IMR-90 (cell line): Measurements from ENCODE around the gene REPS2. TPM values are rescaled to one million over a fixed set of nuclear protein-coding genes. Genes with fewer than 3 reads are reported as not detected.

Experiments
- ATAC-seq: fragments of 200-7000 bp; cut with Tn5 transposase; 2 replicates; pipeline ENCODE4 v1.9.1; 2020; ENCODE audit warnings: low read depth, mild to moderate bottlenecking, moderate library complexity
- BruUV-seq: library from RNA; stranded (reverse); fragments of 400-500 nt; replicated peaks from 2 replicates; lab custom pipeline; 2021; lab: Mats Ljungman, UMichigan
- CTCF ChIA-PET: fragments of 300-600 bp; formaldehyde crosslinking; extraction: SDS; loops from one replicate; lab custom pipeline; 2021; ENCODE audit warnings: antibody characterized with exemption; lab: Yijun Ruan, JAX
- POLR2A ChIA-PET: fragments of 300-600 bp; sonication (Branson Sonifier 250); formaldehyde crosslinking; loops from one replicate; lab custom pipeline; 2022; ENCODE audit warnings: antibody characterized with exemption; ENCODE audit not compliant: unreplicated experiment; lab: Charles Lee
- DNase-seq: peaks from one replicate; pipeline ENCODE4 v3.0.0; 2013
- H2AFZ ChIP-seq: replicated peaks from 2 replicates; pipeline ENCODE3; 2013; ENCODE audit warnings: low read length, mild to moderate bottlenecking; ENCODE audit not compliant: poor library complexity
- H2AK5ac ChIP-seq: 2 replicates; pipeline ENCODE4 v1.6.1; 2013; ENCODE audit warnings: low read depth, low read length, inconsistent platforms
- H2AK9ac ChIP-seq: replicated peaks from 2 replicates; pipeline ENCODE3; 2013; ENCODE audit warnings: mild to moderate bottlenecking, low read depth, low read length, moderate library complexity; ENCODE audit not compliant: poor library complexity
- H2BK120ac ChIP-seq: 2 replicates; pipeline ENCODE4 v1.6.1; 2013; ENCODE audit warnings: low read depth, low read length, inconsistent platforms
- H2BK15ac ChIP-seq: 3 replicates; pipeline ENCODE4 v1.6.1; 2013; ENCODE audit warnings: low read depth, low read length, inconsistent platforms
- H2BK20ac ChIP-seq: 2 replicates; pipeline ENCODE4 v1.6.1; 2013; ENCODE audit warnings: low read depth, mild to moderate bottlenecking, inconsistent platforms, low read length, moderate library complexity
- H2BK5ac ChIP-seq: 2 replicates; pipeline ENCODE4 v1.6.1; 2013; ENCODE audit warnings: mild to moderate bottlenecking, low read depth, low read length, inconsistent platforms; ENCODE audit not compliant: poor library complexity, severe bottlenecking
- H3K14ac ChIP-seq: replicated peaks from 2 replicates; pipeline ENCODE4 v1.6.1; 2013; ENCODE audit warnings: low read depth, low read length, inconsistent platforms
- H3K18ac ChIP-seq: 2 replicates; pipeline ENCODE4 v1.6.1; 2013; ENCODE audit warnings: low read depth, low read length, control low read depth
- H3K23ac ChIP-seq: 2 replicates; pipeline ENCODE4 v1.6.1; 2013; ENCODE audit warnings: low read depth, low read length, inconsistent platforms
- H3K27ac ChIP-seq: 2 replicates; pipeline ENCODE4 v1.5.1; 2013; ENCODE audit warnings: mild to moderate bottlenecking, control low read depth, low read length; ENCODE audit not compliant: insufficient read depth
- H3K27me3 ChIP-seq: 2 replicates; pipeline ENCODE4 v1.6.1; 2013; ENCODE audit warnings: low read length; ENCODE audit not compliant: control insufficient read depth, insufficient read depth
- H3K36me3 ChIP-seq: 2 replicates; pipeline ENCODE4 v1.6.1; 2013; ENCODE audit warnings: low read length, mixed read lengths; ENCODE audit not compliant: control insufficient read depth, insufficient read depth
- H3K4ac ChIP-seq: 2 replicates; pipeline ENCODE4 v1.6.1; 2013; ENCODE audit warnings: low read depth, low read length, inconsistent platforms
- H3K4me1 ChIP-seq: 2 replicates; pipeline ENCODE4 v1.6.1; 2013; ENCODE audit warnings: low read length, mixed read lengths; ENCODE audit not compliant: control insufficient read depth, insufficient read depth
- H3K4me2 ChIP-seq: 2 replicates; pipeline ENCODE4 v1.6.1; 2013; ENCODE audit warnings: low read depth, mild to moderate bottlenecking, control low read depth, low read length, moderate library complexity
- H3K4me3 ChIP-seq: 2 replicates; pipeline ENCODE4 v1.5.1; 2013; ENCODE audit warnings: low read depth, mild to moderate bottlenecking, control low read depth, low read length, moderate library complexity; ENCODE audit not compliant: insufficient read depth
- H3K56ac ChIP-seq: 2 replicates; pipeline ENCODE4 v1.6.1; 2013; ENCODE audit warnings: low read length, inconsistent platforms; ENCODE audit not compliant: insufficient read depth; ENCODE audit errors: extremely low read depth
- H3K79me1 ChIP-seq, 2 experiments: 2 replicates each; pipeline ENCODE4 v1.6.1; 2013; ENCODE audit warnings: low read length in 2 of 2, inconsistent platforms in 1 of 2, low read depth in 1 of 2
- H3K9ac ChIP-seq: 2 replicates; pipeline ENCODE4 v1.6.1; 2013; ENCODE audit warnings: low read depth, low read length, control low read depth
- H3K9me1 ChIP-seq: 2 replicates; pipeline ENCODE4 v1.6.1; 2013; ENCODE audit warnings: low read length, inconsistent platforms; ENCODE audit not compliant: insufficient read depth
- H3K9me3 ChIP-seq: 2 replicates; pipeline ENCODE4 v1.6.1; 2013; ENCODE audit warnings: low read length; ENCODE audit not compliant: control insufficient read depth, insufficient read depth
- H4K20me1 ChIP-seq: 2 replicates; pipeline ENCODE4 v1.6.1; 2013; ENCODE audit warnings: low read length, inconsistent platforms; ENCODE audit not compliant: insufficient read depth
- H4K5ac ChIP-seq: 2 replicates; pipeline ENCODE4 v1.6.1; 2013; ENCODE audit warnings: mild to moderate bottlenecking, low read depth, low read length, control low read depth
- H4K8ac ChIP-seq, 2 experiments: 2 replicates each; pipeline ENCODE4 v1.6.1; 2013; ENCODE audit warnings: low read depth in 2 of 2, low read length in 2 of 2, control low read depth in 1 of 2, inconsistent platforms in 1 of 2
- H4K91ac ChIP-seq: 2 replicates; pipeline ENCODE4 v1.6.1; 2013; ENCODE audit warnings: low read depth, low read length, inconsistent platforms; ENCODE audit not compliant: insufficient read depth
- BHLHE40 ChIP-seq: fragments of 150-350 bp; IDR thresholded peaks from 2 replicates; pipeline ENCODE4 v1.6.1; 2016; ENCODE audit warnings: mild to moderate bottlenecking, low read depth, low read length
- CEBPB ChIP-seq: IDR thresholded peaks from 2 replicates; pipeline ENCODE4 v1.6.1; 2012; ENCODE audit warnings: low read depth, low read length, improper control_type of control experiment
- FOS ChIP-seq: fragments of 150-350 bp; IDR thresholded peaks from 2 replicates; pipeline ENCODE4 v1.6.1; 2016; ENCODE audit warnings: low read depth, low read length
- MAFK ChIP-seq: IDR thresholded peaks from 2 replicates; pipeline ENCODE4 v1.6.1; 2012; ENCODE audit warnings: low read depth, low read length, improper control_type of control experiment
- MAZ ChIP-seq: IDR thresholded peaks from 2 replicates; pipeline ENCODE4 v1.6.1; 2012; ENCODE audit warnings: low read depth, mild to moderate bottlenecking, low read length, improper control_type of control experiment, moderate library complexity, borderline replicate concordance
- MXI1 ChIP-seq: IDR thresholded peaks from 2 replicates; pipeline ENCODE4 v1.6.1; 2012; ENCODE audit warnings: low read depth, mild to moderate bottlenecking, low read length, moderate library complexity, borderline replicate concordance
- NFE2L2 ChIP-seq: fragments of 150-350 bp; IDR thresholded peaks from 2 replicates; pipeline ENCODE4 v1.6.1; 2016; ENCODE audit warnings: low read depth, mild to moderate bottlenecking, low read length
- POLR2A ChIP-seq: IDR thresholded peaks from 2 replicates; pipeline ENCODE4 v1.6.1; 2012; ENCODE audit warnings: mild to moderate bottlenecking, low read depth, low read length
- RAD21 ChIP-seq: IDR thresholded peaks from 2 replicates; pipeline ENCODE4 v1.6.1; 2012; ENCODE audit warnings: low read length, improper control_type of control experiment
- RCOR1 ChIP-seq: IDR thresholded peaks from 2 replicates; pipeline ENCODE4 v1.6.1; 2012; ENCODE audit warnings: mild to moderate bottlenecking, low read length, improper control_type of control experiment; ENCODE audit not compliant: insufficient replicate concordance
- RFX5 ChIP-seq: IDR thresholded peaks from 2 replicates; pipeline ENCODE4 v1.8.0; 2012; ENCODE audit warnings: low read depth, mild to moderate bottlenecking, low read length, moderate library complexity
- SMC3 ChIP-seq: fragments of 150-350 bp; IDR thresholded peaks from 2 replicates; pipeline ENCODE4 v1.6.1; 2016; ENCODE audit warnings: low read depth, mild to moderate bottlenecking, antibody characterized with exemption, low read length, moderate library complexity
- WGBS, 2 experiments: methylation state at CpG; one replicate each; pipeline versions ENCODE4 v1.1.5 to v1.1.7; 2013; ENCODE audit warnings: missing lambda C conversion rate in 2 of 2; ENCODE audit not compliant: insufficient read length in 1 of 2; ENCODE audit errors: extremely low coverage in 2 of 2; 5-methylcytosine and 5-hydroxymethylcytosine counted together
- dilution Hi-C: fragments of 300-500 bp; cut with HindIII; formaldehyde crosslinking; loops from one replicate; pipeline ENCODE4 v1.14.3; 2018; ENCODE audit warnings: low sequenced_read_pairs; ENCODE audit not compliant: unreplicated experiment
- in situ Hi-C: fragments of 300-500 bp; cut with MboI; formaldehyde crosslinking; loops from 3 replicates; pipeline ENCODE4 v1.14.3; 2019; ENCODE audit warnings: low sequenced_read_pairs, inconsistent platforms, mixed read lengths
- intact Hi-C: fragments of 100-400 bp; cut with micrococcal nuclease; formaldehyde crosslinking; loops from 2 replicates; pipeline ENCODE4 v1.10.0; 2022
- polyA plus RNA-seq, 3 experiments: library from polyadenylated mRNA; depleted of rRNA; stranded (reverse); fragments of >200 nt; gene quantifications; 2 replicates each; pipeline ENCODE4 v1.2.3, GENCODE V29; 2012; ENCODE audit warnings: low replicate concordance in 1 of 3
- total RNA-seq: library from RNA; depleted of rRNA; stranded (reverse); fragments of >200 nt; gene quantifications from 2 replicates; pipeline ENCODE4 v1.2.3, GENCODE V29; 2012
- TF ChIP-seq, protein P1 (sequence below): fragments of 150-350 bp; IDR thresholded peaks from 2 replicates; pipeline ENCODE4 v1.6.1; 2017; ENCODE audit warnings: mild to moderate bottlenecking, antibody characterized with exemption, low read length, low read depth
- TF ChIP-seq, protein P2 (sequence below): conservative IDR thresholded peaks from 2 replicates; pipeline ENCODE4 v1.5.1; 2012; ENCODE audit warnings: mild to moderate bottlenecking, low read depth, low read length, improper control_type of control experiment
- TF ChIP-seq, protein P3 (sequence below): fragments of 150-350 bp; IDR thresholded peaks from 2 replicates; pipeline ENCODE4 v1.6.1; 2016; ENCODE audit warnings: low read depth, mild to moderate bottlenecking, low read length, moderate library complexity, borderline replicate concordance

REPS2 gene
- total and polyA plus RNA-seq, 2 of the 4 experiments (the other 2 are of a cell fraction), result 0.02 to 0.18 TPM

DNA sequence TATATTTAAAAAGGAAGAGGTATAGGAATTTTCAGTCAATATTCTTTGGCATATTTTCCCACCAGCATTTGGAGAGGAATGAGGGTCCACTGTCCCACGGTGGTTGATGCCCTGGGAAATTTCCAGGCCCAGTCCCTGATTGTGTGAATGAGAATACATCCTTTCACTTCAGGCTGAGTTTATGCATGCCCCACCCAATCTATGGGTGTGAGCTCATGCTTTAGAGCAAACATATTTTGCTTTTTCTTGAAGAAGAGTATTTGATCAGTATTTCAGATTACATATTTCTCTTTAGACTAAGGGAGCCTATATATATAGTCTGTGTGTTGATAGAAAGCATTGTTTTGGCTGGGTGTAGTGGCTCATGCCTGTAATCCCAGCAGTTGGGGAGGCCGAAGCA, 77.2 kb downstream of the REPS2 start:
- CTCF ChIA-PET, result interaction anchor here (0.7 kb wide), 1 partner anchor 198 kb away, joined by 3 read pairs; no protein-coding TSS in a partner anchor
- no peak for ATAC-seq

More for the DNA sequence above, 77.2 kb downstream of the REPS2 start:
- H4K20me1 ChIP-seq, result no peaks in the 10 kb centered on the region
- dilution Hi-C loops, result no loop called here
- no peaks in the 10 kb centered on the region for H3K36me3 ChIP-seq
- H3K9me3 ChIP-seq, result no peaks in the 10 kb centered on the region
- no peak overlapping the region for H3K23ac ChIP-seq
- H3K9ac ChIP-seq, result no peak overlapping the region
- no peak overlapping the region for H3K4ac ChIP-seq
- no peaks in the 10 kb centered on the region for H3K9me1 ChIP-seq
- H4K91ac ChIP-seq, result no peak overlapping the region
- in situ Hi-C loops, result no loop called here
- no peaks in the 10 kb centered on the region for H3K4me1 ChIP-seq
- WGBS, 2 experiments, result no CpG with 5 or more reads among the region's 2 CpGs
- no peak overlapping the region for H3K18ac ChIP-seq
- no TSS peak for BruUV-seq
- no peak overlapping the region for H3K27ac ChIP-seq
- H2BK120ac ChIP-seq, result no peak overlapping the region
- H3K27me3 ChIP-seq, result peaks cover 17% of the 10 kb centered on the region
- POLR2A ChIA-PET, result no interaction called here
- H3K14ac ChIP-seq, result no peak overlapping the region
- H3K79me1 ChIP-seq, result no peaks in the 10 kb centered on the region
- intact Hi-C loops, result no loop called here
- TF ChIP-seq NFE2L2, result no peak
- TF ChIP-seq, protein P1, sequence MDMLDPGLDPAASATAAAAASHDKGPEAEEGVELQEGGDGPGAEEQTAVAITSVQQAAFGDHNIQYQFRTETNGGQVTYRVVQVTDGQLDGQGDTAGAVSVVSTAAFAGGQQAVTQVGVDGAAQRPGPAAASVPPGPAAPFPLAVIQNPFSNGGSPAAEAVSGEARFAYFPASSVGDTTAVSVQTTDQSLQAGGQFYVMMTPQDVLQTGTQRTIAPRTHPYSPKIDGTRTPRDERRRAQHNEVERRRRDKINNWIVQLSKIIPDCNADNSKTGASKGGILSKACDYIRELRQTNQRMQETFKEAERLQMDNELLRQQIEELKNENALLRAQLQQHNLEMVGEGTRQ, result no peak
- TF ChIP-seq RAD21, result no peak
- TF ChIP-seq FOS, result no peak
- TF ChIP-seq MAFK, result no peak
- no peak for TF ChIP-seq SMC3
- TF ChIP-seq POLR2A, result no peak
- TF ChIP-seq, protein P2, sequence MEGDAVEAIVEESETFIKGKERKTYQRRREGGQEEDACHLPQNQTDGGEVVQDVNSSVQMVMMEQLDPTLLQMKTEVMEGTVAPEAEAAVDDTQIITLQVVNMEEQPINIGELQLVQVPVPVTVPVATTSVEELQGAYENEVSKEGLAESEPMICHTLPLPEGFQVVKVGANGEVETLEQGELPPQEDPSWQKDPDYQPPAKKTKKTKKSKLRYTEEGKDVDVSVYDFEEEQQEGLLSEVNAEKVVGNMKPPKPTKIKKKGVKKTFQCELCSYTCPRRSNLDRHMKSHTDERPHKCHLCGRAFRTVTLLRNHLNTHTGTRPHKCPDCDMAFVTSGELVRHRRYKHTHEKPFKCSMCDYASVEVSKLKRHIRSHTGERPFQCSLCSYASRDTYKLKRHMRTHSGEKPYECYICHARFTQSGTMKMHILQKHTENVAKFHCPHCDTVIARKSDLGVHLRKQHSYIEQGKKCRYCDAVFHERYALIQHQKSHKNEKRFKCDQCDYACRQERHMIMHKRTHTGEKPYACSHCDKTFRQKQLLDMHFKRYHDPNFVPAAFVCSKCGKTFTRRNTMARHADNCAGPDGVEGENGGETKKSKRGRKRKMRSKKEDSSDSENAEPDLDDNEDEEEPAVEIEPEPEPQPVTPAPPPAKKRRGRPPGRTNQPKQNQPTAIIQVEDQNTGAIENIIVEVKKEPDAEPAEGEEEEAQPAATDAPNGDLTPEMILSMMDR, result no peak
- no peak for TF ChIP-seq MAZ
- no peak for TF ChIP-seq CEBPB
- TF ChIP-seq, protein P3, sequence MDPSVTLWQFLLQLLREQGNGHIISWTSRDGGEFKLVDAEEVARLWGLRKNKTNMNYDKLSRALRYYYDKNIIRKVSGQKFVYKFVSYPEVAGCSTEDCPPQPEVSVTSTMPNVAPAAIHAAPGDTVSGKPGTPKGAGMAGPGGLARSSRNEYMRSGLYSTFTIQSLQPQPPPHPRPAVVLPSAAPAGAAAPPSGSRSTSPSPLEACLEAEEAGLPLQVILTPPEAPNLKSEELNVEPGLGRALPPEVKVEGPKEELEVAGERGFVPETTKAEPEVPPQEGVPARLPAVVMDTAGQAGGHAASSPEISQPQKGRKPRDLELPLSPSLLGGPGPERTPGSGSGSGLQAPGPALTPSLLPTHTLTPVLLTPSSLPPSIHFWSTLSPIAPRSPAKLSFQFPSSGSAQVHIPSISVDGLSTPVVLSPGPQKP, result no peak
- no peak for TF ChIP-seq RFX5
- no peak for TF ChIP-seq MXI1
- TF ChIP-seq BHLHE40, result no peak
- TF ChIP-seq RCOR1, result no peak
- no peak overlapping the region for H2AK9ac ChIP-seq
- no peak overlapping the region for H3K4me3 ChIP-seq
- H4K8ac ChIP-seq, result no peak overlapping the region
- no peak overlapping the region for H2AK5ac ChIP-seq
- H2BK15ac ChIP-seq, result no peak overlapping the region
- no peak overlapping the region for H2BK5ac ChIP-seq
- no peak overlapping the region for H3K56ac ChIP-seq
- H2BK20ac ChIP-seq, result no peak overlapping the region
- H4K5ac ChIP-seq, result no peak overlapping the region
- no peak overlapping the region for H2AFZ ChIP-seq
- no peak for DNase-seq
- no peak overlapping the region for H3K4me2 ChIP-seq
